ENCODE data around the gene KDM6B. TPM values are rescaled to one million over a fixed set of nuclear protein-coding genes. Genes with fewer than 3 reads are reported as not detected.

Gene KDM6B, protein sequence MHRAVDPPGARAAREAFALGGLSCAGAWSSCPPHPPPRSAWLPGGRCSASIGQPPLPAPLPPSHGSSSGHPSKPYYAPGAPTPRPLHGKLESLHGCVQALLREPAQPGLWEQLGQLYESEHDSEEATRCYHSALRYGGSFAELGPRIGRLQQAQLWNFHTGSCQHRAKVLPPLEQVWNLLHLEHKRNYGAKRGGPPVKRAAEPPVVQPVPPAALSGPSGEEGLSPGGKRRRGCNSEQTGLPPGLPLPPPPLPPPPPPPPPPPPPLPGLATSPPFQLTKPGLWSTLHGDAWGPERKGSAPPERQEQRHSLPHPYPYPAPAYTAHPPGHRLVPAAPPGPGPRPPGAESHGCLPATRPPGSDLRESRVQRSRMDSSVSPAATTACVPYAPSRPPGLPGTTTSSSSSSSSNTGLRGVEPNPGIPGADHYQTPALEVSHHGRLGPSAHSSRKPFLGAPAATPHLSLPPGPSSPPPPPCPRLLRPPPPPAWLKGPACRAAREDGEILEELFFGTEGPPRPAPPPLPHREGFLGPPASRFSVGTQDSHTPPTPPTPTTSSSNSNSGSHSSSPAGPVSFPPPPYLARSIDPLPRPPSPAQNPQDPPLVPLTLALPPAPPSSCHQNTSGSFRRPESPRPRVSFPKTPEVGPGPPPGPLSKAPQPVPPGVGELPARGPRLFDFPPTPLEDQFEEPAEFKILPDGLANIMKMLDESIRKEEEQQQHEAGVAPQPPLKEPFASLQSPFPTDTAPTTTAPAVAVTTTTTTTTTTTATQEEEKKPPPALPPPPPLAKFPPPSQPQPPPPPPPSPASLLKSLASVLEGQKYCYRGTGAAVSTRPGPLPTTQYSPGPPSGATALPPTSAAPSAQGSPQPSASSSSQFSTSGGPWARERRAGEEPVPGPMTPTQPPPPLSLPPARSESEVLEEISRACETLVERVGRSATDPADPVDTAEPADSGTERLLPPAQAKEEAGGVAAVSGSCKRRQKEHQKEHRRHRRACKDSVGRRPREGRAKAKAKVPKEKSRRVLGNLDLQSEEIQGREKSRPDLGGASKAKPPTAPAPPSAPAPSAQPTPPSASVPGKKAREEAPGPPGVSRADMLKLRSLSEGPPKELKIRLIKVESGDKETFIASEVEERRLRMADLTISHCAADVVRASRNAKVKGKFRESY (N-terminal part only)
- total RNA-seq: 10 to 100 TPM; 12.3 to 12.8 TPM

DNA sequence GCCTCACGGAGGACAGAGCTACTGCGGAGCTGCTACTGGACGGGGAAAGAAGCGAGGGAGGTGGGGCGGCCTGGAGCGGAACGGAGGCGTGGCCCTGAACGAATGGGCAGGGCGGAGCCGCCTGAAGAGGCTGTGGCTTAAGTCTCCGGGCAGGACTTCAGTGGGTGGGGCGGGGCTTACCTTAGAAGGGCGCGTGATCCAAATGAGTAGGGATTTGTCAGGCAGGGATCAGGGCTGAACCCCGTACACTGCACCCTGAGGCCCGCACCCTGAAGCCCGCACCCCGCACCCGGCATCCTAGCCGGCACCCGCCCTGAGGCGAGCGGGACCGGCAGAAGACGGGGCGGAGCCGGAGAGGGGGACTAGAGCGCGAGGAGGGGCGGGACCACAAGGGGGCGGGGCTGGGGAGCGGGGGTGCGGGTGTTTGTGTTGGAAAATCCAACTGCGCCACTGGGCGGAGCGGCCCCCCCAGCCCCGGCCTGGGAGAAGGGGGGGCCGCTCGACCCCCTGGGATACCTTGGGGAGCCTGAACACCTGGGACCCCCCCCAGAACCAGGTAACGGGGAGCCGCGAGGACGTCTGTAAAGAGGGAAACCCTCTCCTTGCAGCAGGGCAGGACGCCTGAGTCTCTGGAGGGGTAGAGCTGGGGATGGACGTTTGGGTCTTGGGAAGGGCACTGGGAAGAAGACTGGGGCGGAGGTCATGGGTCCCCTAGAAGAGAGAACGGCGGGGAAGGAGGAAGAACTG, at the start of gene KDM6B:
KDM6B (plus strand) TSS at position 423 of the 747 bp plus-strand sequence. CDS start 11,338 bp downstream, outside the sequence.
- ChIA-PET POLR2A (interaction anchor here (0.6 kb wide), 1 partner anchor 33 kb away, joined by 3 read pairs; no protein-coding TSS in a partner anchor), CTCF (interaction anchor here (0.7 to 2.3 kb wide), 12 partner anchors 9 to 156 kb away, joined by 3 to 19 read pairs (median 5); partner anchors contain the start of genes CHD3, CYB5D1 and NAA38)

DNA sequence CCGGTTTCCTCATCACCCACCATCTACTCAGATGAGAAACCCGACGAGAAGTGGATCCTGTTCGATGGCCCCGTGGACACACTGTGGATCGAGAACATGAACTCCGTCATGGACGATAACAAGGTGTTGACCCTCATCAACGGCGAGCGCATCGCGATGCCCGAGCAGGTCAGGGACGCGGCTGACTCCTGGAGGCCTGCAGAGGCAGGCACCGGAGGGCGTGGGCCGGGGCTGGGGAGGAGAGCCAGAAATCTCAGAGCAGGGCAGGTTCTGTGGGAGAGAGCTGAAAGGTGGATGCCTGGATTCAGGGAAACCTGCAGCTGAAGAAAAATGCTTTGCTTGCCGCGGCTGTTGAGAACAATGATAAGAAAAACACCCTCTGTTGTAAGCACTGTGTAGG, 47.2 kb upstream of the KDM6B start:
- POLR2A ChIA-PET: no interaction called here
- Mint-ChIP-seq H3K36me3 (ENCODE audit: low read depth) (no peaks in the 10 kb centered on the region), H3K27ac (no peak overlapping the region), H3K4me1 (no peaks in the 10 kb centered on the region), H3K9me3 (no peaks in the 10 kb centered on the region), H3K4me3 (no peak overlapping the region), H3K27me3 (no peaks in the 10 kb centered on the region)
- CTCF ChIA-PET: interaction anchor here (1.6 kb wide), 1 partner anchor 24 kb away, joined by 5 read pairs; no protein-coding TSS in a partner anchor
- no peak for DNase-seq

More for the DNA sequence above, at the start of gene KDM6B:
- Mint-ChIP-seq H3K4me1 (peaks cover 42% of the 10 kb centered on the region), H3K27ac (peak within 1 kb of the TSS; percentile 91), H3K27me3 (peaks cover 4% of the 10 kb centered on the region), H3K9me3 (no peaks in the 10 kb centered on the region), H3K36me3 (ENCODE audit: low read depth) (no peaks in the 10 kb centered on the region), H3K4me3 (peak within 1 kb of the TSS; percentile 83)
- peak; percentile 91 for DNase-seq

DNA sequence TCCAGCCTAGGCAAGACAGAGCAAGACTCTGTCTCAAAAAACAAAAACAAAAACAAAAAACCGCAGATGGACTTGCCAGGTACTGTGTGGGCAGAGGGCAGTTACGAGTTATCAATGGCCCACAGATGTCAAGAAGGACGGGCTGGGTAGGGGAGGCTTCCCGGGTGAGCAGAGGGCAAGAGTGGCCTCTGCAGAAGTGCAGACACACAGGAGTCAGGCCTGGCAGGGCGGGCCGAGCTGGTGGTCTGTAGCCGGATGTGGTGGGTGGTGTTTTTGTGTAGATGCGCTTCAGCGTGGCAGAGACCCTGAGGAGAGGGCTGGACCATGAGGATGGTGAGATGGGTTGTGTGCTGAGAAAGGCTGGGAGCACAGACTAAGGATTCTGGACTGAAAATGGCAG, 44.9 kb upstream of the KDM6B start:
- Mint-ChIP-seq H3K9me3 (no peaks in the 10 kb centered on the region), H3K27me3 (no peaks in the 10 kb centered on the region), H3K27ac (no peak overlapping the region), H3K4me1 (no peaks in the 10 kb centered on the region), H3K4me3 (no peak overlapping the region), H3K36me3 (ENCODE audit: low read depth) (no peaks in the 10 kb centered on the region)
- DNase-seq: no peak
- ChIA-PET CTCF (no interaction called here), POLR2A (no interaction called here)

DNA sequence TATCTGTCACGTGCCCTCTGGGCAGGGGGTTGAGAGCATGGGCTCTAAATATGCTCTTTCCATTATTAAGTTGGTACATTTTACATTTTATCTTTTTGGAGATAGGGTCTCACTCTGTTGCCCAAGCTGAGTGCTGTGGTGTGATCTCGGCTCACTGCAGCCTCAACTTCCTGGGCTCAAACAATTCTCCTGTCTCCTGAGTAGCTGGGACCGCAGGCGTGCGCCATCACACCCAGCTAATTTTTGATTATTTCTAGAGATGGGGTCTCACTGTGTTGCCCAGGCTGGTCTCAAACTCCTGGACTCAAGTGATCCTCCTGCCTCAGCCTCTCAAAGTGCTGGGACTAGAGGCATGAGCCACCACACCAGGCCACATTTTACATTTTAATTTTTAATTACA, 43.9 kb upstream of the KDM6B start:
- CTCF ChIA-PET: interaction anchor here (0.6 to 1.3 kb wide), 3 partner anchors 9 to 1029 kb away, joined by 3 read pairs; no protein-coding TSS in a partner anchor

DNA sequence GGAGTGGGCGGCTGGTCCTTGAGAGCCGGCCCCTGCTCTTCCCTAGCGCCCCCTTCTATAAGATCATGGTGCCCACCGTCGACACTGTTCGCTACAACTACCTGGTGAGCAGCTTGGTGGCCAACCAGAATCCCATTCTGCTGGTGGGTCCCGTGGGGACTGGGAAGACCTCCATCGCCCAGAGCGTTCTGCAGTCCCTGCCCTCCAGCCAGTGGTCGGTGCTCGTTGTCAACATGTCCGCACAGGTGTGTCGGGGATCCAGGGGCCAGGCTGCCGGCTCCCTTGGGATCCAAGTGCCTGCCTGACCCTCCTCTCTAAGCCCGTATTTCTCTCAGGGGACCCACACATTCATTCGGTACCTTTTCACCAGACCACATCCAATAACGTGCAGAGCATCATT, 41.4 kb upstream of the KDM6B start:
- no peak for DNase-seq
- Mint-ChIP-seq H3K9me3 (no peaks in the 10 kb centered on the region), H3K36me3 (ENCODE audit: low read depth) (no peaks in the 10 kb centered on the region), H3K27ac (no peak overlapping the region), H3K4me3 (no peak overlapping the region), H3K4me1 (no peaks in the 10 kb centered on the region), H3K27me3 (no peaks in the 10 kb centered on the region)
- CTCF ChIA-PET: no interaction called here
- POLR2A ChIA-PET: no interaction called here

More for the DNA sequence above, 43.9 kb upstream of the KDM6B start:
- POLR2A ChIA-PET: no interaction called here
- no peaks in the 10 kb centered on the region for H3K27me3 Mint-ChIP-seq
- no peak overlapping the region for H3K27ac Mint-ChIP-seq
- H3K36me3 Mint-ChIP-seq (ENCODE audit: low read depth): no peaks in the 10 kb centered on the region
- no peak overlapping the region for H3K4me3 Mint-ChIP-seq
- H3K4me1 Mint-ChIP-seq: no peaks in the 10 kb centered on the region
- no peaks in the 10 kb centered on the region for H3K9me3 Mint-ChIP-seq
- no peak for DNase-seq

DNA sequence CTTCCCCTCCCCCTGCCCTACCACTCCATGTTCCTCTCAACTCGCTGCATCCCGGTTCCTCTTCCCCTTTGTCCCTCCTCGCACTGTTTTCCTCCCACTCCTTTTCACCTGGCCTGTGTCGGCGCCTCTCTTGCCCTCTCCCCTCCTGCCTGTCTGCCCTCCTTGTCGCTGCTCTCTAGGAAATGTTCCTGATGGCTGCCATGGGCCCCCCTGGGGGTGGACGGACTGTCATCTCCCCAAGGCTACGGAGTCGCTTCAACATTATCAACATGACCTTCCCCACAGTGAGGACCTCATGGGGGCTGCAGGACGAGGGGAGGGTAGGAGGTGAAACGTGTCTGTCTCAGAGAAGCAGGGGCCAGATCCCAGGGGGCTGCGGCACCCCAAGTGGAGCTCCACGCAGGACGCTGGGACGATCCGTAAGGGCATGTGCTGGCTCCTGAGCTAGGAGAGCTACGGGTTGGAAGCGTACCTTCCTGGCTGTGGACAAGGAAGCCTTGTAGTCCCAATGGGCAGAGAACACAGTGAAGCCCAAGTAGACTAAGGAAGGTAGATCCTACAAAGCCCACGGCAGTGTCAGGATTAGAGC, 39.8 kb upstream of the KDM6B start:
- no peak overlapping the region for H3K27ac Mint-ChIP-seq
- H3K27me3 Mint-ChIP-seq: no peaks in the 10 kb centered on the region
- H3K9me3 Mint-ChIP-seq: no peaks in the 10 kb centered on the region
- H3K4me3 Mint-ChIP-seq: no peak overlapping the region
- H3K36me3 Mint-ChIP-seq (ENCODE audit: low read depth): no peaks in the 10 kb centered on the region
- no peaks in the 10 kb centered on the region for H3K4me1 Mint-ChIP-seq
- CTCF ChIA-PET: no interaction called here
- POLR2A ChIA-PET: no interaction called here
- no peak for DNase-seq

DNA sequence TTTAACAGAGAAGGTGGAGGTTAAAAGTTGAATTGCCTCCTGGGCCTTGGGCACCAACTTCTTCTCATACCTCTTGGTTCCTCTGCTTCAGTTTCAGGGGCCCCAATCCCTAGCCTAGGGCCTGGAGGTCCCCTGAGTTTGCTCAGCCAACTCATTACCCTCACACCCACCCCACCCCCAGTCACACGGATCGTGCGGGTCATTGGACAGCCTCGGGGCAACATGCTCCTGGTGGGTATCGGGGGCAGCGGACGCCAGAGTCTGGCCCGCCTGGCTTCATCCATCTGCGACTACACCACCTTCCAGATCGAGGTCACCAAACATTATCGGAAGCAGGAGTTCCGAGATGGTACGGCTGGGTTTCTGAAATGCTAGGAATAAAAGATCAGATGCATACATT, 36.0 kb upstream of the KDM6B start:
- Mint-ChIP-seq H3K27me3 (no peaks in the 10 kb centered on the region), H3K27ac (no peak overlapping the region), H3K4me1 (no peaks in the 10 kb centered on the region), H3K4me3 (no peak overlapping the region), H3K36me3 (ENCODE audit: low read depth) (no peaks in the 10 kb centered on the region), H3K9me3 (no peaks in the 10 kb centered on the region)
- ChIA-PET CTCF (interaction anchor here (0.9 kb wide), 1 partner anchor 41 kb away, joined by 3 read pairs; no protein-coding TSS in a partner anchor), POLR2A (no interaction called here)
- DNase-seq: no peak

DNA sequence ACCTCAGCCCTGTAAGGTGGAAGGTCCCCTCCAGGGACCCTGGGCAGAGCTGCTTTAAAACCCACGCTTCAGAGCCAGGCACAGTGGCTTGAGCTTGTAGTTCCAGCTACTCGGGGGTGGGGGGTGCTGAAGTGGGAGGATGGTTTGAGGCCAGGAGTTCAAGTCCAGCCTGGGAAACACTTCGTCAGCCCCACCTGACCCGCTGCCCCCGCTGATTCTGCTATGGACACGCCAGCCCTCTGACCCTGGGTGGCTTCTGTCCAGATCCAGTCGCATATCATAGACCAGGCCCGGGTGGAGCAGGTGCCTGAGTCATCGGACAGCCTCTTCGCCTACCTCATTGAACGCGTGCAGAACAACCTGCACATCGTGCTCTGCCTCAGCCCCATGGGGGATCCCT, 35.2 kb upstream of the KDM6B start:
- Mint-ChIP-seq H3K4me3 (no peak overlapping the region), H3K4me1 (no peaks in the 10 kb centered on the region), H3K36me3 (ENCODE audit: low read depth) (no peaks in the 10 kb centered on the region), H3K27ac (no peak overlapping the region), H3K27me3 (no peaks in the 10 kb centered on the region), H3K9me3 (no peaks in the 10 kb centered on the region)
- POLR2A ChIA-PET: no interaction called here
- CTCF ChIA-PET: interaction anchor here (0.9 kb wide), 1 partner anchor 42 kb away, joined by 3 read pairs; no protein-coding TSS in a partner anchor
- DNase-seq: no peak

DNA sequence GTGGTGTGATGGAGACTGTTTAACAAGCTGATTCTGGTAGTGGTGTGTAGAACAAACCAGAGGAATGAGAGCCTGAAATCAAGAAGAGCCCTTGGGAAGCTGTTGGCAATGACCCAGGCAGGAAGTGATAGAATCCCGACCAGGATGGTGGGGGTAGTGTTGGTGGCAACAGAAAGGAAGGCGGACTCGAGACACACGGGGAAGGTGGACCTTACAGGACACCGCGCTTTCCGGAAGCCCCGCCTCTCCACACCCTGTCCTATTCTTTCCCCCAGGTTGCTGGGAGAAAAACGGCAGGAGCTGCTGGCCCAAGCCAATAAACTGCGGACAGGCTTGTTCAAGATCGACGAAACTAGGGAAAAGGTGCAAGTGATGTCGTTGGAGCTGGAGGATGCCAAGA, 30.0 kb upstream of the KDM6B start:
- Mint-ChIP-seq H3K27me3 (peaks cover 3% of the 10 kb centered on the region), H3K4me3 (no peak overlapping the region), H3K9me3 (no peaks in the 10 kb centered on the region), H3K36me3 (ENCODE audit: low read depth) (no peaks in the 10 kb centered on the region), H3K27ac (no peak overlapping the region), H3K4me1 (no peaks in the 10 kb centered on the region)
- ChIA-PET CTCF (interaction anchor here (0.7 kb wide), 1 partner anchor 19 kb away, joined by 4 read pairs; no protein-coding TSS in a partner anchor), POLR2A (no interaction called here)
- no peak for DNase-seq

DNA sequence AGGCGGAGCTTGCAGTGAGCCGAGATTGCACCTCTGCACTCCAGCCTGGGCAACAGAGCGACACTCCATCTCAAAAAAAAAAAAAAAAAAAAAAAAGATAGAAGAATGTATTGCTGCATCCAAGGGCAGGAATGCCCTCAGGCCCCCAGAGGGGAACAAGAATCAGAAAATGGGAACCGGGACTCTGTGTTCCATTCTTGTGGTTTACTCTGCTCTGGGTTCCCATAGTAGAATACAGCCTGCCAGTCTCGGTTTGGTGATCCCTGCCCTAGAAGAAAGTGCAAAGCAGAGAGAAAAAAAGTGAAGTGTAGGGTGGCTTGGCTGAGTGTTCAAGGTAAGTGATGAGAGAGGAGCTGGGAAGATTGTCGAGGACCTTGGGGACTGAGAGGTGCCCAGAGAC, 27.4 kb upstream of the KDM6B start:
- Mint-ChIP-seq H3K27me3 (peaks cover 6% of the 10 kb centered on the region), H3K27ac (no peak overlapping the region), H3K4me1 (no peaks in the 10 kb centered on the region), H3K9me3 (no peaks in the 10 kb centered on the region), H3K4me3 (no peak overlapping the region), H3K36me3 (ENCODE audit: low read depth) (no peaks in the 10 kb centered on the region)
- CTCF ChIA-PET: no interaction called here
- POLR2A ChIA-PET: interaction anchor here (0.6 kb wide), 1 partner anchor 1735 kb away, joined by 3 read pairs; no protein-coding TSS in a partner anchor
- DNase-seq: no peak

DNA sequence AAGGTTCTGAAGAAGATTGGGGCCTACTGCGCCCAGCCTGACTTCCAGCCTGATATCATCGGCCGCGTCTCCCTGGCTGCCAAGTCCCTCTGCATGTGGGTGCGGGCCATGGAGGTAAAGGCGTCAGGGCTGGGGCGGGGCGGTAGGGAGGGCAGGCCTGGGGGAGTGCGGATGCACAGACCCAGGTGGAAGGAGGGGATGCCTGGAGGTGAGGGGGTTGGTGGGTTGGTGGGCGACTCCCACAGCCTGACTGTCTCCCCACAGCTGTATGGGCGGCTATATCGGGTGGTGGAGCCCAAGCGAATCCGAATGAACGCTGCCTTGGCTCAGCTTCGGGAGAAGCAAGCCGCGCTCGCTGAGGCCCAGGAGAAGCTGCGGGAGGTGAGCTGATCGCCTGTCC, 26.8 kb upstream of the KDM6B start:
- CTCF ChIA-PET: no interaction called here
- Mint-ChIP-seq H3K27ac (no peak overlapping the region), H3K4me1 (no peaks in the 10 kb centered on the region), H3K36me3 (ENCODE audit: low read depth) (no peaks in the 10 kb centered on the region), H3K9me3 (no peaks in the 10 kb centered on the region), H3K4me3 (no peak overlapping the region), H3K27me3 (peaks cover 6% of the 10 kb centered on the region)
- no peak for DNase-seq
- POLR2A ChIA-PET: no interaction called here
